ENCODE data around the gene FCMR. TPM values are rescaled to one million over a fixed set of nuclear protein-coding genes. Genes with fewer than 3 reads are reported as not detected.

The FCMR gene
- total and polyA plus RNA-seq, 9 of the 15 experiments (the other 6 are each of a cell fraction or from before 2014, with no cell fraction given), result 0.11 to 0.82 (median 0.20) TPM; not detected in 5

DNA sequence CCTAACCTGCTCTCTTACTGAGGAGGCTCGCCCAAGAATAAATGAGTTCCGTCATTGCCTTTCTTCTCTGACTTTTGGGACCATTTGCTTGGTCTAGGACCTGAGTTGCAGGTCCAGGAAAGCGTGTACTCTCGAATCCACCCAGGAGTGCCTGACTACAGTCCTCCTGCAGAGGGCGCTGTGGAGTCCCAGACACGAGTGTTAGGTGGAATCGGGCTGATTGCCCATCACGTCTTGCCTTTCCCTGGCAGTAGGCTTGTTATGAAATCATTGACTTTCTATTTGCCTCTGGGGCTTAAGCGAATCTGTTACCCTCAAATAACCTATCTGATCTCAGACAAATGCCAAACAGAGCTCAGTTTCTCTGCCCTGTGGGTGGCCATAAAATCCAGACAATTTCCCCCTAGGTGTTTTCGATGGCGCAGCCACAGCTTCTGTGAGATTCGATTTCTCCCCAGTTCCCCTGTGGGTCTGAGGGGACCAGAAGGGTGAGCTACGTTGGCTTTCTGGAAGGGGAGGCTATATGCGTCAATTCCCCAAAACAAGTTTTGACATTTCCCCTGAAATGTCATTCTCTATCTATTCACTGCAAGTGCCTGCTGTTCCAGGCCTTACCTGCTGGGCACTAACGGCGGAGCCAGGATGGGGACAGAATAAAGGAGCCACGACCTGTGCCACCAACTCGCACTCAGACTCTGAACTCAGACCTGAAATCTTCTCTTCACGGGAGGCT, 56.6 kb downstream of the FCMR start, which contains the start of gene IL20 (continued):
- TF ChIP-seq BRF2 (IDR thresholded peaks at IDR 0.05; ENCODE audit: borderline replicate concordance, insufficient read depth, insufficient read length) (no peak), SIN3A (IDR thresholded peaks at IDR 0.05; ENCODE audit: borderline replicate concordance in 2 of 2, control insufficient read depth in 1 of 2, low read depth in 2 of 2, low read length in 2 of 2) (no peak), E2F1 (CRISPR knock-in tag; IDR thresholded peaks at IDR 0.05) (peak; percentile 53), ZBTB9 (CRISPR knock-in tag; IDR thresholded peaks at IDR 0.05) (no peak), ZNF586 (CRISPR knock-in tag; conservative IDR thresholded peaks at IDR 0.05) (no peak), ATF4 (CRISPR knock-in tag; IDR thresholded peaks at IDR 0.05) (0 out of 2 replicates have a peak, but pooled peaks have one; percentile 19), THRA (IDR thresholded peaks at IDR 0.05) (no peak), SRSF7 (optimal IDR thresholded peaks at IDR 0.05; ENCODE audit: low read depth, low read length) (no peak), DDX20 (tag; IDR thresholded peaks at IDR 0.05; ENCODE audit: low read depth) (no peak), ATF7 (IDR thresholded peaks at IDR 0.05) (no peak), CHAMP1 (IDR thresholded peaks at IDR 0.05) (peak; percentile 20; the same call in 1 of the 2 replicates), BMI1 (IDR thresholded peaks at IDR 0.05; ENCODE audit: low read length) (no peak), NR0B1 (IDR thresholded peaks at IDR 0.05; ENCODE audit: partially characterized antibody) (no peak)
- TF ChIP-seq, protein P1, sequence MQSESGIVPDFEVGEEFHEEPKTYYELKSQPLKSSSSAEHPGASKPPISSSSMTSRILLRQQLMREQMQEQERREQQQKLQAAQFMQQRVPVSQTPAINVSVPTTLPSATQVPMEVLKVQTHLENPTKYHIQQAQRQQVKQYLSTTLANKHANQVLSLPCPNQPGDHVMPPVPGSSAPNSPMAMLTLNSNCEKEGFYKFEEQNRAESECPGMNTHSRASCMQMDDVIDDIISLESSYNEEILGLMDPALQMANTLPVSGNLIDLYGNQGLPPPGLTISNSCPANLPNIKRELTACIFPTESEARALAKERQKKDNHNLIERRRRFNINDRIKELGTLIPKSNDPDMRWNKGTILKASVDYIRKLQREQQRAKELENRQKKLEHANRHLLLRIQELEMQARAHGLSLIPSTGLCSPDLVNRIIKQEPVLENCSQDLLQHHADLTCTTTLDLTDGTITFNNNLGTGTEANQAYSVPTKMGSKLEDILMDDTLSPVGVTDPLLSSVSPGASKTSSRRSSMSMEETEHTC (IDR thresholded peaks at IDR 0.05), result no peak

Measured in K562 (cell line).